SH-SY5Y (cell line): ENCODE results near the gene RNU6-9.

Experiments used
- GATA2 ChIP-seq: IDR thresholded peaks from 2 replicates; pipeline ENCODE4 v1.6.1; 2011; ENCODE audit warnings: mild to moderate bottlenecking, low read depth, low read length
- GATA3 ChIP-seq: IDR thresholded peaks from 2 replicates; pipeline ENCODE4 v1.6.1; 2011; ENCODE audit warnings: low read depth, mild to moderate bottlenecking, low read length, moderate library complexity

GRCh38 chr19:912181-913079, 19.1 kb downstream of the RNU6-9 start:
- TF ChIP-seq GATA2 (no peak), GATA3 (no peak)
